Posterior vena cava (tissue), 2 donors: ENCODE data around the gene COLEC11. TPM values are rescaled to one million over a fixed set of nuclear protein-coding genes. Genes with fewer than 3 reads are reported as not detected.

Source experiments
- DNase-seq: peaks from one replicate; pipeline ENCODE4 v3.0.0-alpha.2; 2020; ENCODE audit warnings: low spot score
- intact Hi-C, 2 donors: fragments of 100-400 bp; cut with DNase I; formaldehyde crosslinking; loops; one replicate each; pipeline versions ENCODE4 v1.14.1 to v1.14.2; 2022 to 2023
- total RNA-seq, 2 donors: library from RNA; stranded (reverse); fragmentation: NEBNext Ultra II Directional; extraction: Animal tissue kit (Norgen Biotek cat#: 25700); gene quantifications; one replicate each; pipeline ENCODE4 v1.2.1, GENCODE V29; 2021
- donor health status: DM: yes; HTN: yes; CAD: no.
- donor health status: DM: yes; HTN: yes; CAD: no.

The COLEC11 gene
- total RNA-seq, 2 donors from 2014 or later: 0.71 to 3.8 TPM

- intact Hi-C loops: no loop called here
- DNase-seq: no peak
Observed at GRCh38 chr2:3581367-3582262, 13.3 kb upstream of the COLEC11 start.

GRCh38 chr2:3584076-3584475 lies 10.8 kb upstream of the COLEC11 start:
- DNase-seq: no peak
- intact Hi-C loops: no loop called here

GRCh38 chr2:3584608-3585260 lies 10.2 kb upstream of the COLEC11 start:
- intact Hi-C loops: no loop called here

GRCh38 chr2:3585261-3586109 lies 9.4 kb upstream of the COLEC11 start:
- DNase-seq: peak; percentile 88
- intact Hi-C loops: no loop called here

More at GRCh38 chr2:3584608-3585260, 10.2 kb upstream of the COLEC11 start:
- DNase-seq: no peak

- DNase-seq: no peak
- intact Hi-C loops: no loop called here
Observed at GRCh38 chr2:3586220-3586619, 8.7 kb upstream of the COLEC11 start.

- peak; percentile 57 for DNase-seq
- intact Hi-C loops: no loop called here
Observed at GRCh38 chr2:3587021-3587420, 7.9 kb upstream of the COLEC11 start.

- intact Hi-C loops: no loop called here
- peak; percentile 49 for DNase-seq
Observed at GRCh38 chr2:3587432-3587831, 7.5 kb upstream of the COLEC11 start.

- intact Hi-C loops: no loop called here
- DNase-seq: peak; percentile 24
Observed at GRCh38 chr2:3588084-3588483, 6.8 kb upstream of the COLEC11 start.

GRCh38 chr2:3589086-3589485 lies 5.8 kb upstream of the COLEC11 start:
- peak; percentile 49 for DNase-seq
- intact Hi-C loops: no loop called here

GRCh38 chr2:3595404-3595803 lies 492 bp downstream of the COLEC11 start:
- DNase-seq: peak; percentile 29
- intact Hi-C loops: no loop called here

- intact Hi-C loops: no loop called here
- peak; percentile 6 for DNase-seq
Observed at GRCh38 chr2:3595985-3596384, 1.1 kb downstream of the COLEC11 start.

- DNase-seq: peak; percentile 48
- intact Hi-C loops: no loop called here
Observed at GRCh38 chr2:3596901-3597417, 2.0 kb downstream of the COLEC11 start.

- DNase-seq: no peak
- intact Hi-C loops: no loop called here
Observed at GRCh38 chr2:3597567-3597966, 2.7 kb downstream of the COLEC11 start.

- intact Hi-C loops: no loop called here
- peak; percentile 67 for DNase-seq
Observed at GRCh38 chr2:3598197-3598910, 3.4 kb downstream of the COLEC11 start.

- intact Hi-C loops: no loop called here
- peak; percentile 32 for DNase-seq
Observed at GRCh38 chr2:3598912-3599854, 4.3 kb downstream of the COLEC11 start.

- intact Hi-C loops: no loop called here
- DNase-seq: peak; percentile 64
Observed at GRCh38 chr2:3600256-3600855, 5.4 kb downstream of the COLEC11 start.

- intact Hi-C loops: no loop called here
Observed at GRCh38 chr2:3601561-3602271, 6.8 kb downstream of the COLEC11 start.

More at GRCh38 chr2:3601561-3602271, 6.8 kb downstream of the COLEC11 start:
- peak; percentile 53 for DNase-seq
